Activated CD8-positive, alpha-beta memory T cell treated with anti-CD3 and anti-CD28 coated beads for 48 hours (primary cell): ENCODE measurements around the gene NR3C2.
"Not testable (repeated sequence)": the region's sequence is repeated elsewhere in the genome, so short reads cannot be mapped to it uniquely, and the experiment has no call there.

Experiments
- DNase-seq, 3 experiments: peaks; one replicate each; pipeline ENCODE4 v3.0.0-alpha.2; 2020; ENCODE audit warnings: low read depth in 2 of 3, low spot score in 2 of 3

Gene NR3C2

GRCh38 chr4:148116264-148116663, 325.9 kb downstream of the NR3C2 start:
- no peak for DNase-seq

- no peak for DNase-seq
Observed at GRCh38 chr4:148114436-148114835, 327.8 kb downstream of the NR3C2 start.

DNA sequence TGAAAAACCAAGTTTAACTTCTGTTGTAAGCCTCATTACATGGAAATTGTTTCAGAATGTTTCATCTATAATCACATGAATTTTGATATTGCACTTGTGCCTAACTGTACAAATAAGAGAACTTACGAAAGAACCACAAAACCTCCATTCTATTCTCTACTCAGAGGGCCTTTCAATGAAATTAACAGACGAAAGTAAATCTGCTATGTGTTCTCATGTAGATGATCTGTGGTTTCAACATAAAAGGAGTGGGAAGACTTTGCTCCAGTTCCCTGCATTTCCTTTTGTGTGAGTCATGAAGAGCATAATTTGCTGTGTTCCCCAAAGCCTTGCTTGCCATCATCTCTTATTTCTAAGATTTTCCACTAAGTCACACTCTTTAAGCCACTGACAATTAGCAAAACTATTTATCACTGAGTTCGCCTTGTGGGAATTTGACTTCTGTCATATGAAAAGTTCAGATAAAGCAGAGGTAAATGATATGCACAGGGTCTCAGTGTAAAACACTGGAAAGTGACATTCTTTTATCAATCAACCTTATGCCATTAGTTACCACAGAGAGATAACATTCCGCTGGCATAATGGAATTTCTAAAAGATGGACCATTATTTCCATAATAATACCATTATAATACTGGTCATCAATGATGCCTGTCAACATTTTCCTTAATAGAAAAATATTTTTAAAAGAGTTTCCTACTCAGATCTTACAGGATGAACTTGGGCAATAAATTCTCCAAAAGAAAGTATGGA, 329.8 kb downstream of the NR3C2 start:
- no peak for DNase-seq

GRCh38 chr4:148110169-148110568, 332.0 kb downstream of the NR3C2 start:
- no peak for DNase-seq

DNA sequence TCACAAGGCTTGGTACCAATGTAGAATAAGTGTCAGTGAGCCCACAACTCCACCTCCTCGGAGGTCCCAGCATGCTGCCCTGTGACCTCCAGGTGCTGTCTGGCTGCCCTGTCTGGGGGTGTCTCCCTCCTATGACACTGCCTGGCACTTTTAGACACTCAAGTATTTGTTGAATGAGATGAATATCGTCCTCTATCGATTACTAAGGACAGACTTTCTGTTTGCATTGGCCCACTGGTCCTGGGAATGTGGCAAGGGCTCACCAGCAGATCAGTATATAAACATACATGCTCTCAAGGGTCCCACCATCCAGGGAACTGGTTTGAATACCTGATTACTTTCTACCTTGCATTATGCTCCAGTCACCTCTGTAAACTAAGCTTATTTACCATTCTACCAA, 333.0 kb downstream of the NR3C2 start:
- DNase-seq, result no peak

DNA sequence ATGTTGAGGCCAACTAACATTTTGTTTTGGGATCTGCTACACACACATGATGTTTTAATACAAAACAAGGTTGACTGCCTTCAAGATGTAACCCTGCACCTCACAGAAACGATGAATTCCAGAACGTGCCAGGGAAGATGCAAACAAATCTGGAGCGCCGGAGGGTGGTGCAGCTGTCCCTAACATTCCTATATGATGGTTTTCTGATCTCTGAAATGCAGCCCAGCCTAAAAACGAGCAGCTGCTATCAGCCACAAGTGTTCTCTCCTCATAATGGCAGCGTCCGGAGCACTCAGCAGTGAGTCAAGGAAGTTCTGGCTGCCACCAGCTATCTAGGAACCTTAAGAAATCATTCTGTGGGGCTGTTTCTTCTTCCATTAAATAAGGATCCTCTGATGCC, 333.4 kb downstream of the NR3C2 start:
- DNase-seq, result no peak

- DNase-seq, result no peak
Observed at GRCh38 chr4:148103597-148104355, 338.4 kb downstream of the NR3C2 start.

DNA sequence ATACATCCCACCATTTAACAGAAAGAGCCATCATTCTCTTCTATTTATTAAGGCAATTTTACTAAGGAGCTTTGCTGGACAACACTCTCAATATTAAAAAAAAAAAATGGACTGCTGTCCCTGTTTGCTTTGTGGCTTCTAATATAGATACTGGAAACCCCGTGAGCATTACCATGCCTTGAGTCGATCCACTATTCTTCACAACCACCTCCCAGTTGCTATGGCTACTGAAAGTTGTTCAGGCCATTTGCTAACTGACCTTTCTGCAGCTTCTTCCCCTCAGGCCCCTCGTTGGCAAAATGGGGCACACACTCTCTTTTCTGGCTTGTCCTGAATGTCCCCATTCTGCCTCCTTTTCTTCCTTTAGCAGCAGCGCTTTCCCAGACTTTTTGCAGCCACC, 340.4 kb downstream of the NR3C2 start:
- DNase-seq, result no peak

DNA sequence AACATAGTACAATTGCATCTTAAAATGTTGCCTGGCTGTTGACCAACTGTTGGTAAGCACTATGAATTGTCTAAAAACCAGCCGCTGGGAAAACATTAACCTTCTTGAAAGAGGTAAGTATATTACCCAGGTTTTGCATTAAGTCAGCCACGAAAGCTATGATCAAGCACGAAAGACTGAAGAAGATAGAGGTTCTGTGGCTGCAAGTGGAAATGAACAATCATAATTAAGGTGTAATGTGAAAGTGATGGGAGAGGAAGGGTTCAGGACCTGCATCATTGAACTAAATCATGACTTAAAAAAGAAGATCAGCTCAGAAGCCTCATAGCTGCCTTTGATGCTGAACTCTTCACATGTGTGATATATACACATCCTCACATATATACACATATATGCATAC, 341.0 kb downstream of the NR3C2 start:
- DNase-seq, result no peak

DNA sequence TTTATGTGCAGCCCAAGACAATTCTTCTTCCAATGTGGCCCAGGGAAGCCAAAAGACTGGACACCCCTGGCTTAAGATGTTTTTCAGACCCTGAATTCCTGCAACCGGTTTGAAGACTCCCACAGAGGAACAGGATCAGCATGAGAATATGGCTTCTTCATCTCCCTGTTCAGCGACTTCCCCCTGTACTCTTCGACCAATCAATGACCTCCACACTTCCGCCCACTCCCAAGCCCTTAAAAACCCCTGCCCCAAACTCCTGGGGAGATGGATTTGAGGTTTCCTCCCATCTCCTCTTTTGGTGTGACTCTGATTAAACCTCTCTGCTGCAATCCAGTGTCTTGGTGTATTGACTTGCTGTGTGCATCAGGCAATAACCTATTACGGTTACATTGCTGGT, 344.4 kb downstream of the NR3C2 start:
- DNase-seq, result no peak

- DNase-seq, result no peak
Observed at GRCh38 chr4:148095346-148095923, 346.8 kb downstream of the NR3C2 start.

GRCh38 chr4:148094149-148094548, 348.1 kb downstream of the NR3C2 start:
- DNase-seq, result no peak

GRCh38 chr4:148093065-148093464, 349.1 kb downstream of the NR3C2 start:
- no peak for DNase-seq

GRCh38 chr4:148092316-148093014, 349.7 kb downstream of the NR3C2 start:
- DNase-seq, result no peak

DNA sequence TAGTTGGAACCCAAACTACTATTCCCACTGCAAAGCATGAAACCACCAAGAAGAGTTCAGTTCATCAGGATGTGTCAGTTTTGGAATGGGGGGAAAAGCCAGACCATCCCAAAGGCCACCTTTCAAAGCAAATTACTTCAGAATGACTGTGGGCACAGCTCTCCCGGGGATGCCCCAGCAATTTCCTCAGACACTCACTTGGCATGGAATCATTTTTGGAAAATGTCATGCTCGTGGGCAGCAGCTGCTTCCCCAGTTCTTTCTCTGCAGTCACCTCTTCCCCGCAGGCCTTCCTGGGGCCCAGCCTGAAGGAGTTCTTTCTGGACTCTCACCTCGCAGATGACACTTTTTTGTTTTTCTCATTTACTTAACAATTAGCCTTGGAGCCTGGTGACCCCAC, 350.3 kb downstream of the NR3C2 start:
- no peak for DNase-seq

- no peak for DNase-seq
Observed at GRCh38 chr4:148090503-148091476, 351.4 kb downstream of the NR3C2 start.

- DNase-seq, result no peak
Observed at GRCh38 chr4:148090029-148090428, 352.2 kb downstream of the NR3C2 start.

DNA sequence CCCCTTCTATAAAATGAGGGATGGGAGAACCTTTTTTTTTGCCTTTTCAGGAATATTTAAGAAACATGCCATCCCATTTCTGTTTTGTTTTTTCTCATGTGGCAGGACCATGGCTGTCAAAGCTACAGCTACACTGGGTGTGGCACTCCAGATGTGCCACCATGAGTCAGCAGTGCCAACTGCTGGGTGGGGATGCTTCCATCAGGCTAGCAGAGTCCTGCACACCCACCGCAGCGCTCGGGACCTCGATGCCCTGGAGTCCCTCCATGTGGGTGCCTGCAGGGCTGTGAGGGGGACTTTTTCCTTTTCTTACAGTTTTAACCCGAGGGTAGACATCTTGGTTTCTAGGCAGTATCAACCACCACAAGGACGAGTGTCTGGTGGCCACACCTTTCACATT, 352.6 kb downstream of the NR3C2 start:
- no peak for DNase-seq

- not testable (repeated sequence) for DNase-seq
Observed at GRCh38 chr4:148083073-148083472, 359.1 kb downstream of the NR3C2 start.

GRCh38 chr4:148081745-148082144, 360.5 kb downstream of the NR3C2 start:
- no peak for DNase-seq

DNA sequence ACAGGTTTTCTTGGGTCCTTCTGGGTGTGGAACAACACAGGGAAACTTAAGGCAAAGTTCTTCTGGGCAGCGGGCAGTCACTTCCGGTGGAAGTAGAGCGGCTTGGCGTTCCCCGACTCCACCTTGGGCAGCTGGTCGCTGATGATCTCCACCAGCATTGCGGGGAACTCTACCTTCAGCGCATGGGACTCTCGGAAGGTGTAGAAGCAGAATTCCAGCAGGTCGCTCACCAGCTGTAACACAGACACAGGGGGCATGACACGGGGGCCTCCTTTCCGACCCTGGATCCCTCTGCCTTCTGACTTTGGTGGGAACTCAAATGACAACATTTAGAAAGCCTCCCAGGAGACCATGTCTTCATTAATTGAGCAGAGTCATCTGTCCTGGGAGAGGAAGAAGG, 360.9 kb downstream of the NR3C2 start:
- no peak for DNase-seq
